ENCODE data around the gene SIK3. TPM values are rescaled to one million over a fixed set of nuclear protein-coding genes. Genes with fewer than 3 reads are reported as not detected.

Gene SIK3
- total RNA-seq, 1 experiment from 2014 or later: 31.4 TPM

DNA sequence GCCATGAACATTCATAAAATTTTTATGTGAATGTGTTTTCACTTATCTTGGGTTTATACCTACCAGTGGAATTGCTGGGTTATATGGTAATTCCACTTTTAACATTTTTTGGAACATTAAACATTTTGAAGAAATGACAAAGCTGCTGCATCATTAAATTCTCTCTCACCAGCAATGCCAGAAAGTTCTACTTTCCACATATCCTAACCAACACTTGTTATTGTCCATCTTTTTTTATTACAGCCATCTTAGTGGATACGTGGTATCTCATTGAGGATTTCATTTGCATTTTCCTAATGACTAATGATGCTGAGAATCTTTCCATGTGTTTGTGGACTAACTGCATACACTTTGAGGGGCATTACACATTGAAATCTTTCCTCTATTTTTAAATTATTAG lies 122.6 kb downstream of the SIK3 start:
- no peaks in the 10 kb centered on the region; the same call in 1 of the 2 replicates for H3K4me1 ChIP-seq (ENCODE audit: insufficient read depth, low read length)
- Mint-ChIP-seq H3K27me3 (ENCODE audit: low read depth) (no peaks in the 10 kb centered on the region), H3K36me3 (ENCODE audit: insufficient read depth in 1 of 3, low read depth in 3 of 3) (no peaks in the 10 kb centered on the region), H3K27ac (no peak overlapping the region), H3K4me3 (no peak overlapping the region), H3K9me3 (no peaks in the 10 kb centered on the region), H3K4me1 (peaks cover 14 to 18% of the 10 kb centered on the region in 2 experiments)
- H3K79me1 ChIP-seq (ENCODE audit: insufficient read depth, low read depth, low read length, poor library complexity, severe bottlenecking): no peaks in the 10 kb centered on the region
- H4K8ac ChIP-seq (replicated peaks; ENCODE audit: insufficient read length, low read depth, low read length): no peak overlapping the region
- no peaks in the 10 kb centered on the region; the same call in 1 of the 2 replicates for H3K79me2 ChIP-seq (ENCODE audit: insufficient read depth, low read length)
- no peaks in the 10 kb centered on the region for H4K20me1 ChIP-seq (ENCODE audit: control insufficient read depth, insufficient read depth, insufficient read length)
- no peak for DNase-seq
- no peak overlapping the region for H2AK5ac ChIP-seq (ENCODE audit: insufficient read length, low read length)
- TF ChIP-seq, protein P1, sequence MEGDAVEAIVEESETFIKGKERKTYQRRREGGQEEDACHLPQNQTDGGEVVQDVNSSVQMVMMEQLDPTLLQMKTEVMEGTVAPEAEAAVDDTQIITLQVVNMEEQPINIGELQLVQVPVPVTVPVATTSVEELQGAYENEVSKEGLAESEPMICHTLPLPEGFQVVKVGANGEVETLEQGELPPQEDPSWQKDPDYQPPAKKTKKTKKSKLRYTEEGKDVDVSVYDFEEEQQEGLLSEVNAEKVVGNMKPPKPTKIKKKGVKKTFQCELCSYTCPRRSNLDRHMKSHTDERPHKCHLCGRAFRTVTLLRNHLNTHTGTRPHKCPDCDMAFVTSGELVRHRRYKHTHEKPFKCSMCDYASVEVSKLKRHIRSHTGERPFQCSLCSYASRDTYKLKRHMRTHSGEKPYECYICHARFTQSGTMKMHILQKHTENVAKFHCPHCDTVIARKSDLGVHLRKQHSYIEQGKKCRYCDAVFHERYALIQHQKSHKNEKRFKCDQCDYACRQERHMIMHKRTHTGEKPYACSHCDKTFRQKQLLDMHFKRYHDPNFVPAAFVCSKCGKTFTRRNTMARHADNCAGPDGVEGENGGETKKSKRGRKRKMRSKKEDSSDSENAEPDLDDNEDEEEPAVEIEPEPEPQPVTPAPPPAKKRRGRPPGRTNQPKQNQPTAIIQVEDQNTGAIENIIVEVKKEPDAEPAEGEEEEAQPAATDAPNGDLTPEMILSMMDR (conservative IDR thresholded peaks at IDR 0.05): no peak
- H3T11ph ChIP-seq (ENCODE audit: low read length): no peak overlapping the region
- no peak overlapping the region for H2BK20ac ChIP-seq (ENCODE audit: low read depth, low read length, poor library complexity, severe bottlenecking)
- H3K9me3 ChIP-seq (ENCODE audit: control insufficient read depth, low read depth, low read length): no peaks in the 10 kb centered on the region
- H3K23ac ChIP-seq (ENCODE audit: insufficient read length, low read depth, low read length): no peak overlapping the region
- H2AFZ ChIP-seq (ENCODE audit: low read length): no peak overlapping the region
- H3K27me3 ChIP-seq (ENCODE audit: insufficient read depth, low read length): no peaks in the 10 kb centered on the region
- H2BK15ac ChIP-seq (ENCODE audit: low read depth, low read length): no peak overlapping the region
- no peak overlapping the region for H2BK12ac ChIP-seq (ENCODE audit: insufficient read length, low read depth, low read length)
- H3K9ac ChIP-seq (ENCODE audit: extremely low read depth, insufficient read length, low read length): no peak overlapping the region
- no peak overlapping the region for H2BK120ac ChIP-seq (ENCODE audit: low read depth, low read length, poor library complexity, severe bottlenecking)
- no peak overlapping the region for H3K4ac ChIP-seq (ENCODE audit: low read depth, low read length)
- no peak overlapping the region for H3K56ac ChIP-seq (ENCODE audit: insufficient read length, low read depth, low read length)
- no peak overlapping the region for H3K27ac ChIP-seq (ENCODE audit: insufficient read length, low read depth, low read length)
- H3K23me2 ChIP-seq (ENCODE audit: insufficient read length, low read depth, low read length, poor library complexity, severe bottlenecking): no peaks in the 10 kb centered on the region
- H2BK5ac ChIP-seq (ENCODE audit: insufficient read length, low read length): no peak overlapping the region
- no peak overlapping the region for H3K14ac ChIP-seq (ENCODE audit: insufficient read depth, low read length)
- H4K91ac ChIP-seq (ENCODE audit: insufficient read length, low read depth, low read length): no peak overlapping the region
- no peak overlapping the region for H3K18ac ChIP-seq (ENCODE audit: insufficient read length, low read depth, low read length)
- H4K5ac ChIP-seq (ENCODE audit: insufficient read length, low read depth, low read length): no peak overlapping the region
- no peak overlapping the region for H3K4me2 ChIP-seq (ENCODE audit: insufficient read depth, insufficient read length, low read length)
- no CpG with 5 or more reads among the region's 1 CpG for WGBS (ENCODE audit: extremely low coverage, insufficient read length, low lambda C conversion rate)
